ENCODE data around the gene RIC1. TPM values are rescaled to one million over a fixed set of nuclear protein-coding genes. Genes with fewer than 3 reads are reported as not detected.
A peak's percentile ranks its signal among the peaks of the same experiment; 100 is the strongest.

Gene RIC1
- total and polyA plus RNA-seq, 2 of the 4 experiments (the other 2 are of a cell fraction), result 28.8 to 76.9 TPM

GRCh38 chr9:5579881-5580280, 49.0 kb upstream of the RIC1 start:
- H3K9me3 ChIP-seq (ENCODE audit: control insufficient read depth, insufficient read depth, low read length), result no peaks in the 10 kb centered on the region

More at GRCh38 chr9:5579881-5580280, 49.0 kb upstream of the RIC1 start:
- H4K5ac ChIP-seq (ENCODE audit: low read depth, low read length), result no peak overlapping the region
- H3K36me3 ChIP-seq (ENCODE audit: control insufficient read depth, insufficient read depth, low read length), result no peaks in the 10 kb centered on the region
- no peaks in the 10 kb centered on the region for H3K27me3 ChIP-seq (ENCODE audit: control insufficient read depth, insufficient read depth, low read length)
- H3K4me1 ChIP-seq (ENCODE audit: control insufficient read depth, insufficient read depth, low read length), result peaks cover 7% of the 10 kb centered on the region
- H3K4me2 ChIP-seq (ENCODE audit: low read depth, low read length), result no peak overlapping the region
- no CpG with 5 or more reads among the region's 1 CpG for WGBS, 2 experiments (ENCODE audit: extremely low coverage in 2 of 2, insufficient read length in 1 of 2)
- no TSS peak for BruUV-seq (replicated peaks)
- H4K91ac ChIP-seq (ENCODE audit: insufficient read depth, low read depth, low read length), result no peak overlapping the region
- H3K4me3 ChIP-seq (ENCODE audit: insufficient read depth, low read depth, low read length), result no peak overlapping the region
- no peak overlapping the region for H2AK9ac ChIP-seq (replicated peaks; ENCODE audit: low read depth, low read length, poor library complexity)
- 0 out of 3 replicates have a peak overlapping the region, but pooled peaks have one; percentile 17 for H2BK15ac ChIP-seq (ENCODE audit: low read depth, low read length)
- TF ChIP-seq NFE2L2 (IDR thresholded peaks at IDR 0.05; ENCODE audit: low read depth, low read length) (no peak), CTCF (conservative IDR thresholded peaks at IDR 0.05; ENCODE audit: low read depth, low read length) (no peak), POLR2A (IDR thresholded peaks at IDR 0.05; ENCODE audit: low read depth, low read length) (no peak), RCOR1 (IDR thresholded peaks at IDR 0.05; ENCODE audit: insufficient replicate concordance, low read length) (no peak), CEBPB (IDR thresholded peaks at IDR 0.05; ENCODE audit: low read depth, low read length) (no peak), SMC3 (IDR thresholded peaks at IDR 0.05; ENCODE audit: low read depth, low read length) (no peak), CHD1 (IDR thresholded peaks at IDR 0.05; ENCODE audit: low read depth, low read length) (no peak), MXI1 (IDR thresholded peaks at IDR 0.05; ENCODE audit: borderline replicate concordance, low read depth, low read length) (no peak), MAFK (IDR thresholded peaks at IDR 0.05; ENCODE audit: low read depth, low read length) (no peak)
- H3K9ac ChIP-seq (ENCODE audit: low read depth, low read length), result no peak overlapping the region
- H3K18ac ChIP-seq (ENCODE audit: low read depth, low read length), result no peak overlapping the region
- in situ Hi-C loops (cut with MboI; ENCODE audit: low sequenced_read_pairs), result loop anchor here (10.0 to 25.0 kb wide), 2 partner anchors 595 to 1193 kb away; partner anchors contain the start of gene JAK2
- ChIA-PET POLR2A (ENCODE audit: unreplicated experiment) (no interaction called here), CTCF (no interaction called here)
- no peak overlapping the region for H3K27ac ChIP-seq (ENCODE audit: insufficient read depth, low read length)
- H3K14ac ChIP-seq (replicated peaks; ENCODE audit: low read depth, low read length), result 0 out of 2 replicates have a peak overlapping the region, but pooled peaks have one; percentile 44
- intact Hi-C loops (cut with micrococcal nuclease), result no loop called here
- peak overlapping the region in 1 of 2 experiments; percentile 20; a peak in 1 of 4 replicates for H4K8ac ChIP-seq (ENCODE audit: low read depth in 2 of 2, low read length in 2 of 2)
- no peak overlapping the region for H2AFZ ChIP-seq (replicated peaks; ENCODE audit: low read length, poor library complexity)
- H2BK120ac ChIP-seq (ENCODE audit: low read depth, low read length), result no peak overlapping the region
- H3K9me1 ChIP-seq (ENCODE audit: insufficient read depth, low read length), result 0 out of 2 replicates have a peak, but pooled peaks cover 2% of the 10 kb centered on the region
- dilution Hi-C loops (cut with HindIII; ENCODE audit: low sequenced_read_pairs, unreplicated experiment), result no loop called here
- no peak overlapping the region for H3K4ac ChIP-seq (ENCODE audit: low read depth, low read length)
- no peak overlapping the region; the same call in 1 of the 2 replicates for H2AK5ac ChIP-seq (ENCODE audit: low read depth, low read length)
- peaks cover 0 to 3% of the 10 kb centered on the region in 2 experiments; a peak in 2 of 4 replicates for H3K79me1 ChIP-seq (ENCODE audit: low read depth in 1 of 2, low read length in 2 of 2)
- H4K20me1 ChIP-seq (ENCODE audit: insufficient read depth, low read length), result no peaks in the 10 kb centered on the region
- H2BK20ac ChIP-seq (ENCODE audit: low read depth, low read length), result no peak overlapping the region
- DNase-seq (peak; percentile 11), ATAC-seq (ENCODE audit: low read depth) (no peak)
- no peak overlapping the region for H3K23ac ChIP-seq (ENCODE audit: low read depth, low read length)
- no peak overlapping the region for H2BK5ac ChIP-seq (ENCODE audit: low read depth, low read length, poor library complexity, severe bottlenecking)
- H3K56ac ChIP-seq (ENCODE audit: extremely low read depth, insufficient read depth, low read length), result no peak overlapping the region
